Left lung (tissue), 10 donors: ENCODE results near the gene CACYBP. TPM values are rescaled to one million over a fixed set of nuclear protein-coding genes. Genes with fewer than 3 reads are reported as not detected.

Experiments
- ATAC-seq: fragments of 200-7000 bp; cut with Tn5 transposase; one replicate; pipeline ENCODE4 v1.9.1; 2020; ENCODE audit warnings: moderate library complexity
- DNase-seq, 4 donors: peaks; one replicate each; pipeline ENCODE4 v3.0.0-alpha.2; 2013 to 2020
- H3K27ac ChIP-seq, 2 donors: fragments of 200-600 bp; sonication (generic) in 1 of 2; one replicate each; pipeline versions ENCODE4 v1.5.0 to v1.8.0; 2020 to 2021
- H3K27me3 ChIP-seq, 2 donors: fragments of 200-600 bp; sonication (generic) in 1 of 2; one replicate each; pipeline versions ENCODE4 v1.5.0 to v1.8.0; 2020 to 2021
- H3K36me3 ChIP-seq, 2 donors: fragments of 200-600 bp; sonication (generic) in 1 of 2; one replicate each; pipeline versions ENCODE4 v1.5.0 to v1.8.0; 2020 to 2021
- H3K4me1 ChIP-seq, 2 donors: fragments of 200-600 bp; one replicate each; pipeline ENCODE4 v1.8.0; 2021
- H3K4me3 ChIP-seq, 2 donors: fragments of 200-600 bp; sonication (generic) in 1 of 2; one replicate each; pipeline versions ENCODE4 v1.5.0 to v1.8.0; 2020 to 2021; ENCODE audit warnings: mild to moderate bottlenecking in 1 of 2
- H3K9me3 ChIP-seq, 2 donors: fragments of 200-600 bp; sonication (generic) in 1 of 2; one replicate each; pipeline versions ENCODE4 v1.5.0 to v1.8.0; 2020 to 2021
- intact Hi-C, 2 donors: fragments of 100-400 bp; cut with DNase I; formaldehyde crosslinking; loops; one replicate each; pipeline versions ENCODE4 v1.11.2 to v1.14.2; 2022
- polyA plus RNA-seq, 6 donors: library from polyadenylated mRNA; unstranded; fragments of 120-200 nt; gene quantifications; one replicate each; pipeline ENCODE4 v1.2.1, GENCODE V29; 2013; ENCODE audit not compliant: insufficient read length in 6 of 6
- total RNA-seq, 2 donors: library from RNA; stranded (reverse); fragmentation: NEBNext Ultra II Directional; extraction: Animal tissue kit (Norgen Biotek cat#: 25700); gene quantifications; one replicate each; pipeline ENCODE4 v1.2.1, GENCODE V29; 2021
- TF ChIP-seq, protein P1 (sequence below), 2 donors: fragments of 200-600 bp; sonication (generic) in 1 of 2; IDR thresholded peaks; one replicate each; pipeline versions ENCODE4 v1.5.0 to v1.8.0; 2021; ENCODE audit warnings: antibody characterized with exemption in 2 of 2
- donor health status: DM: no; HTN: yes; CAD: no.
- donor health status: DM: no; HTN: no; CAD: no.

Gene CACYBP
- total and polyA plus RNA-seq, 8 donors = 69.4 to 136 (median 124) TPM

DNA sequence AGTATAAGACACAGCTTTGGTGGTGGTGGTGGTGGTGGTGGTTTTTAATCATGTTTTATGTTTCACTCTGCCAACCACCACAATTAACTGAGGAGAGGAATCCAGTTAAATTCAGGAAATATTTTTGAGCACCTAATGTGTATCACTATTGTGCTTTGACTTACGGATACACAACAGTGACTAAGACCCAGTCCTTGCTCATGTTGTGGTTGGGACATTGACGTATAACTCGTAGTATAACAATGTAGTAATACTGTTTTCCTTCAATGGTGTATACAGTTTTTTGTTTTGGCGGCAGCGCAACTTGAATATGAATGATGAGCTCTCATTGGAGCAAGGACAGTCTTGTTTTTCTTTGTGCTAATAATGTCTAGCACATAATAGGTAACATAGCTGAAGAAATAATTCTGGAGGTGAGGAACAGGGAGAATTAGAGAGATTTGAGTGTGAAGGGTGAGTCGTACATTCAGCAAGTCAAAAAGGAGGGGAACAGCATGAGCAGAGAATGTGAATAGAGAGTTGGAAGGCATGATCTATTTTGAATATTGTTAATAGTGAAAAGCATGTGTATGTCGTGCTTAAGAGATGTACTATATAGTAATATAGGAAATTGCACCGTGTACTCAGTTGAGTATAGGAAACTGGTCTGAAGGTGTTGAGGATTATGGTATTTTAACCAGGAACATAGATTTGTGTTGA lies 5.5 kb downstream of the CACYBP start:
- TF ChIP-seq, protein P1, sequence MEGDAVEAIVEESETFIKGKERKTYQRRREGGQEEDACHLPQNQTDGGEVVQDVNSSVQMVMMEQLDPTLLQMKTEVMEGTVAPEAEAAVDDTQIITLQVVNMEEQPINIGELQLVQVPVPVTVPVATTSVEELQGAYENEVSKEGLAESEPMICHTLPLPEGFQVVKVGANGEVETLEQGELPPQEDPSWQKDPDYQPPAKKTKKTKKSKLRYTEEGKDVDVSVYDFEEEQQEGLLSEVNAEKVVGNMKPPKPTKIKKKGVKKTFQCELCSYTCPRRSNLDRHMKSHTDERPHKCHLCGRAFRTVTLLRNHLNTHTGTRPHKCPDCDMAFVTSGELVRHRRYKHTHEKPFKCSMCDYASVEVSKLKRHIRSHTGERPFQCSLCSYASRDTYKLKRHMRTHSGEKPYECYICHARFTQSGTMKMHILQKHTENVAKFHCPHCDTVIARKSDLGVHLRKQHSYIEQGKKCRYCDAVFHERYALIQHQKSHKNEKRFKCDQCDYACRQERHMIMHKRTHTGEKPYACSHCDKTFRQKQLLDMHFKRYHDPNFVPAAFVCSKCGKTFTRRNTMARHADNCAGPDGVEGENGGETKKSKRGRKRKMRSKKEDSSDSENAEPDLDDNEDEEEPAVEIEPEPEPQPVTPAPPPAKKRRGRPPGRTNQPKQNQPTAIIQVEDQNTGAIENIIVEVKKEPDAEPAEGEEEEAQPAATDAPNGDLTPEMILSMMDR (IDR thresholded peaks at IDR 0.05) = no peak
- Histone ChIP-seq H3K4me1 (peaks cover 14 to 35% of the 10 kb centered on the region in 2 donors), H3K27me3 (no peaks in the 10 kb centered on the region), H3K36me3 (peaks cover 0 to 45% of the 10 kb centered on the region in 2 donors), H3K9me3 (no peaks in the 10 kb centered on the region), H3K27ac (no peak overlapping the region), H3K4me3 (no peak overlapping the region)
- DNase-seq (no peak), ATAC-seq (no peak)
- intact Hi-C loops = no loop called here

DNA sequence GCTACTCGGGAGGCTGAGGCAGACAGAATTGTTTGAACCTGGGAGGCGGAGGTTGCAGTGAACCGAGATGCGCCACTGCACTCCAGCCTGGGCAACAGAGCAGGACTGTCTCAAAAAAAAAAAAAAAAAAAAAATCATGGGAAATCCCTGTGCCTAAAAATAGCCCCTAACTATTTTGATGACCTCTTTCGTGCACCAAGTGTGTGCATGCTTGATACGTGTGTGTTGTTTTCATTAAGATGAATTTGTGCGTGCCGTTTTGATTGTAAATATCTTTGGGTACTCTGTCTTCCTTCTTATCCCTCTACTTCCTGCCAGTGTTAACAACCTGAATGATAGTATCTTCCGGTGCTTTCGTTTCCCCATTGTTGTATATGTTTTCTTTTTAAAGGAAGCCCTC lies 9.8 kb downstream of the CACYBP start:
- TF ChIP-seq, protein P1 (IDR thresholded peaks at IDR 0.05) = no peak
- intact Hi-C loops = no loop called here
- Histone ChIP-seq H3K27me3 (no peaks in the 10 kb centered on the region), H3K4me1 (peaks cover 0 to 3% of the 10 kb centered on the region in 2 donors), H3K36me3 (peaks cover 0 to 88% of the 10 kb centered on the region in 2 donors), H3K4me3 (no peak overlapping the region), H3K27ac (no peak overlapping the region), H3K9me3 (no peaks in the 10 kb centered on the region)
- ATAC-seq = no peak
- no peak for DNase-seq

DNA sequence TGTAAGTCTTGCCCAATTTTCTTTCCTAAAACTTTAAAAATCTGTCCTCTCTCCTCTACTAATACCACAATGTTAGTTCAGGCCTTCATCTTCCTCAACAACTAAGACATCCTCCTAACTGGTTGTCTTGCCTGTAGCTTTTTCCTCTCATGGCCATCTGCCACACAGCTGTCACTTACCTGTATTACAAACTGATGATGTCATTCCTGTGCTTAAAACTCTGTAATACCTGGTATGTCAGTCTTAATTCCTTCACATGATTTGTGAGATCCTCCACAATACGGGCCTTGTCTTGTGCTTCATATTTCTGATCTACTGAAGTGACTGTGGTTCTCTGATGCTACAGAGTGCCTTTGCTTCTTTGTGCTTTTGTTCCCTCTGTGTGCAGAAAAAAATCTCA lies 13.7 kb downstream of the CACYBP start:
- no peak for ATAC-seq
- H3K27me3 ChIP-seq = no peaks in the 10 kb centered on the region
- H3K4me1 ChIP-seq = peaks cover 0 to 3% of the 10 kb centered on the region in 2 donors
- peaks cover 0 to 100% of the 10 kb centered on the region in 2 donors for H3K36me3 ChIP-seq
- no peaks in the 10 kb centered on the region for H3K9me3 ChIP-seq
- DNase-seq = no peak
- no peak overlapping the region for H3K27ac ChIP-seq
- intact Hi-C loops = no loop called here
- TF ChIP-seq, protein P1 (IDR thresholded peaks at IDR 0.05) = no peak
- H3K4me3 ChIP-seq = no peak overlapping the region

DNA sequence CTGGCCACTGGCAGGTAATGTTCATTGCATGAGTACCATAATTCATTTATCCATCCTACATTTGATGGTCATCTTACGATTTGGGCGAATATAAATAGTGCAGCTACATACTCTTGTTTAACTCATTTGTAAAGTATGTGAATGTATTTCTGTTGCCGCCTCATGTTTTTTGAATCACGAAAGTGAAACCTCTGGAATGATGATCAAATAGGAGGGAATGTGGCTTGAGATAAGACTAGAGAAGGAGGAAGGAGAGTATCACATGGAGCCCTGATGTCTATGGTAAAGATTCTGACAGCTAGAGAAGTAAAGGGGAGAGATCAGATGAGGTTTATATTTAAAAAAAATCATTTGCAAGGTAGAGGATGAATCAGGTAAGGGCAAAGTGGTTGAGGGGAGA lies 15.5 kb downstream of the CACYBP start:
- peaks cover 0 to 83% of the 10 kb centered on the region in 2 donors for H3K36me3 ChIP-seq
- H3K27ac ChIP-seq = no peak overlapping the region
- intact Hi-C loops = no loop called here
- no peaks in the 10 kb centered on the region for H3K9me3 ChIP-seq
- DNase-seq (no peak), ATAC-seq (no peak)
- no peaks in the 10 kb centered on the region for H3K4me1 ChIP-seq
- TF ChIP-seq, protein P1 (IDR thresholded peaks at IDR 0.05) = no peak
- H3K4me3 ChIP-seq = no peak overlapping the region
- H3K27me3 ChIP-seq = no peaks in the 10 kb centered on the region

DNA sequence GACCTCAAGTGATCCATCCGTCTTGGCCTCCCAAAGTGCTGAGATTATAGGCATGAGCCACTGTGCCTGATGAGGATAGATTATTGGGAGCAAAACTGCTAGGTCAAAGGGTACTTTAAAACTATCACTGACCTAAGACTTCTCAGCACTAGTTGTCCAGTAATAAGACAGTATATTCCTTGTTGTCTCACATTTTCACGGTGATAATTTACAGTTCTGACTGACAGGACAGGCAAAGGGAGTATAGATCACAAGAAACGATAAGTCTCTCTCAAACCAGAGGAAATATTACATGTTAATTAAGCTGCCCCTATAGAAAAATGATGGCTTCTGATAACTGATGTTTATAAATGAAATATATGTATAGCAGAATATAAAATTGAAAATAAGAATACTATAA lies 19.8 kb downstream of the CACYBP start:
- Histone ChIP-seq H3K27ac (no peak overlapping the region), H3K4me1 (peaks cover 0 to 19% of the 10 kb centered on the region in 2 donors), H3K27me3 (no peaks in the 10 kb centered on the region), H3K36me3 (peaks cover 0 to 40% of the 10 kb centered on the region in 2 donors), H3K9me3 (no peaks in the 10 kb centered on the region), H3K4me3 (no peak overlapping the region)
- TF ChIP-seq, protein P1 (IDR thresholded peaks at IDR 0.05) = no peak
- ATAC-seq (no peak), DNase-seq (no peak)
- intact Hi-C loops = no loop called here
